ENCODE data around the gene AHNAK. TPM values are rescaled to one million over a fixed set of nuclear protein-coding genes. Genes with fewer than 3 reads are reported as not detected.

Gene AHNAK
- total RNA-seq, 2 donors from 2014 or later, result 80.3 to 131 TPM

DNA sequence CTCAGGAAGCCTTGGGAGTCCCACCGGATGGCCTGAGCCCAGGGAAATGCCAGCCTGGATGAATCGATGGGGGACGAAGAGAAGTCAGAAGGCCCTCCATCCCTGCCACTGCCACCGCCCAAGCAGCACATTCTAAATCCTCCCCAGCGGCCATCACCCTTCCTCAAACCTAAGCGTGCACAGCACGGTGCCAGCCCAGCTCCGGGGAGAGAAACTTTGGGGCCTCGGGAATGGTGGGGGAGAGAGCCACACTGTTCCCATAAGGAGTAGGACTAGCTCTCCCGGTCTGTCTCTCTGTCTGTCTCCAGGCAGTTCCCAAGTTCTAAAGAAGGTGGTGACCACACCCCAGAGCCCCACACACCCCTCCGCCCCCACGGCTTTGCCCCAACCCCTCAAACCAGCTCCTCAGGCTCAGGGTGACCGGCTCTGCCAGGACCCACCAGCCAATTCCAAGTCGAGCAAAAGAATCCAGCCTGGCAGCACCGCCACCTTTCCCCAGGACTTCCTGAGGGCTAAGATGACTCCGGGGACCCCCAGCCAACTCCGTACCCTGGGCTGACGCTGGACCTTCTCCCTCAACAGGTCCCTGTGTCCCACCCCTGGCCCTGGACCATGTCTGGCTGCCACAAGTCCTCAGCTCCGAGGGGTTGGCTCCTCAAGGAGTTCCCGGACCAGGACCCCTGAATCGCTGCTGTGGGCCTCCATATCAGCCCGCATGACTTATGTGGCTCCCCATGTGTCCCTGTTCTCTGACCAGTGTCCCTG lies 2.7 kb downstream of the AHNAK start:
- Mint-ChIP-seq H3K27me3 (ENCODE audit: low read depth) (peaks cover 9% of the 10 kb centered on the region), H3K9me3 (no peaks in the 10 kb centered on the region), H3K4me3 (peak overlapping the region; percentile 81 to 96), H3K4me1 (ENCODE audit: low read depth) (peaks cover 85% of the 10 kb centered on the region), H3K27ac (peak overlapping the region; percentile 51), H3K36me3 (ENCODE audit: insufficient read depth in 2 of 2) (peaks cover 1 to 3% of the 10 kb centered on the region in 2 donors)
- DNase-seq (no peak), ATAC-seq (replicated peaks in 1 of 2) (no peak)

GRCh38 chr11:62542750-62543567 lies 3.6 kb downstream of the AHNAK start:
- peaks cover 1 to 3% of the 10 kb centered on the region in 2 donors for H3K36me3 Mint-ChIP-seq (ENCODE audit: insufficient read depth in 2 of 2)
- peak; percentile 66 to 72 for ATAC-seq (replicated peaks in 1 of 2)
- peak overlapping the region; percentile 81 to 96 for H3K4me3 Mint-ChIP-seq
- peaks cover 79% of the 10 kb centered on the region for H3K4me1 Mint-ChIP-seq (ENCODE audit: low read depth)
- peaks cover 9% of the 10 kb centered on the region for H3K27me3 Mint-ChIP-seq (ENCODE audit: low read depth)
- H3K9me3 Mint-ChIP-seq, result no peaks in the 10 kb centered on the region
- H3K27ac Mint-ChIP-seq, result peak overlapping the region; percentile 75
- peak; percentile 81 to 86 for DNase-seq

GRCh38 chr11:62542111-62542745 lies 4.4 kb downstream of the AHNAK start:
- Mint-ChIP-seq H3K27me3 (ENCODE audit: low read depth) (peaks cover 2% of the 10 kb centered on the region), H3K4me3 (peak overlapping the region; percentile 81 to 96), H3K4me1 (ENCODE audit: low read depth) (peaks cover 72% of the 10 kb centered on the region), H3K27ac (peak overlapping the region; percentile 54), H3K36me3 (ENCODE audit: insufficient read depth in 2 of 2) (peaks cover 1 to 3% of the 10 kb centered on the region in 2 donors), H3K9me3 (no peaks in the 10 kb centered on the region)
- no peak for DNase-seq
- ATAC-seq (replicated peaks in 1 of 2), result no peak

DNA sequence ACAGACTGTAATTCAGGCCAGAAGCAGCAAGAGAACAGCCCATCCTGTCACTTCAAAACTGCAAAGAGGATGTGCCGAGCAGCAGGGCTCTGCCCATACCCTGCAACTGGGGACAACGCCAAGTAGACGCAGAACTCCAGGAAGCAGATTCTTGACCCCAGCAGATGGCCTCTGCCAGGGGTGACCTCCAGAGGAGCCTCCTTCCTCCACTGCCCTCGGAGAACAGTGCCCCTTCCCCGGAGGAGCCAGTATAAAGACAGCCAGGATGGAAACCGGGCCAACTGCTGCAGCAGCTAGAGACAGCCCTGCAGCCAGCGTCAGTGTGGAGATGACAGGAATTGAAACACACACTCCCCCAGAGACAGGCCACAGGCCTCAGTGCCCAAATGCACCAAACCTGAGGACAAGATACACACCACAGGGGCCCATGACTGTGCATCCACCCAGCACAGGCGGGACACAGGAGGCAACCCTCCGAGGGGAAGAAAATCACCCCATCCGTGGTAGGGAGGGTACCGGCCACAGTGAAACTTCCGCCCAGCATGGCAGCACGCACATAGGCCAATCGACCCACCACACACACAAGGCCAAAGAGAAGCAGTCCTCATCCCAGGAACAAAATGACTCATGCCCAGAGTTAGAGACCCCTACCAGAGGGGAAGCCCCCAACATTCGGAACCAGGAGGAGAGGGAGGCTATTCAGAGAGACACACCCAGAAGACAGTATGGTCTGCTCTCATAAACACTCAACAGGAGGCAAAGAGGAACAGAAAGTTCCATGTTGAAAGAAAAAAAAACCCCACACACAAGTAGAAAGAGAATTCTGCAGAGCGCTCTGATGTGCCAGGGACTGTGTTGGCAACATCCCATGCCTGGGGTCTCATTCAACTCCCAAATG lies 5.6 kb downstream of the AHNAK start:
- Mint-ChIP-seq H3K4me3 (peak overlapping the region; percentile 81 to 96), H3K9me3 (no peaks in the 10 kb centered on the region), H3K4me1 (ENCODE audit: low read depth) (peaks cover 68% of the 10 kb centered on the region), H3K27me3 (ENCODE audit: low read depth) (no peaks in the 10 kb centered on the region), H3K27ac (peak overlapping the region; percentile 43), H3K36me3 (ENCODE audit: insufficient read depth in 2 of 2) (peaks cover 1 to 3% of the 10 kb centered on the region in 2 donors)
- peak; percentile 31 to 57 for ATAC-seq (replicated peaks in 1 of 2)
- DNase-seq, result peak; percentile 53 to 69

DNA sequence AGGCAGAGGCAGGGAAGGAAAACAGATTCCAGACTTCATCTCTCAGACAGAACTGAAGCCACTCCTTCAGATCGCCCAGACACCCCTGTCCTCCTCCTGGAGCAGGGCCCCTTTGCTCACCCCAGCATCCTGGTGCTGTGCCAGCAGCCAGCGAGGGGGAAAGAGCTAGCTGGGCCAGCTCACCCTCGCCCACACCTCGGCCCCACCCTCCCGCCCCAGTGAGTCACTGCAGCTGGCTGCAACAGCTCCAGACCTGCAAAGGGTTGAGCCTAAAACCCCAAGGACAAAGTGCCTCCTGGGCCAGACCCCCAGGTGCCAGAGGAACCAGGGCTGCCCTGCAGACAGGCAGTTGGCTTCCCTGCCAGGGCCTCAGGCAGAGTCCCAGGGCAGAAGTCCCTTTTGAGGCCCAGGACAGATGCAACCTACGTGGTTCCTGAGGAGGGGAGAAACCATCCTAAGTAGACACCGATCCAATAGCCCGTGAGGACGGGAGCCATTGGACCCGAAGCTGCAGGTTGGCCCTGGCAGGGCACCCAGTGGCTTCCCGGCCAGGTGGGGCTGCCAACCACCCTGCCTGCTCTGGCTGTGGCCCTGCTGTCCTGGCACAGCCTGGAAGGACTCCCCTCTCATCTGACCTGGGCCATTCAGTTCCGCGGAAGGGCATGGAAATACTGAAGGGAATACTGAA lies 7.2 kb downstream of the AHNAK start:
- Mint-ChIP-seq H3K27ac (no peak overlapping the region), H3K36me3 (ENCODE audit: insufficient read depth in 2 of 2) (peaks cover 3 to 5% of the 10 kb centered on the region in 2 donors), H3K9me3 (no peaks in the 10 kb centered on the region), H3K4me3 (peak overlapping the region; percentile 67 to 76), H3K27me3 (ENCODE audit: low read depth) (no peaks in the 10 kb centered on the region), H3K4me1 (ENCODE audit: low read depth) (peaks cover 56% of the 10 kb centered on the region)
- DNase-seq (peak; percentile 68 to 76), ATAC-seq (replicated peaks in 1 of 2) (peak; percentile 48 to 54)

GRCh38 chr11:62538470-62539237 lies 8.0 kb downstream of the AHNAK start:
- DNase-seq (no peak), ATAC-seq (replicated peaks in 1 of 2) (no peak)
- peak overlapping the region; percentile 50 for H3K27ac Mint-ChIP-seq
- H3K27me3 Mint-ChIP-seq (ENCODE audit: low read depth), result no peaks in the 10 kb centered on the region
- peaks cover 48% of the 10 kb centered on the region for H3K4me1 Mint-ChIP-seq (ENCODE audit: low read depth)
- H3K4me3 Mint-ChIP-seq, result peak overlapping the region; percentile 67 to 76
- peaks cover 4 to 5% of the 10 kb centered on the region in 2 donors for H3K36me3 Mint-ChIP-seq (ENCODE audit: insufficient read depth in 2 of 2)
- H3K9me3 Mint-ChIP-seq, result no peaks in the 10 kb centered on the region

DNA sequence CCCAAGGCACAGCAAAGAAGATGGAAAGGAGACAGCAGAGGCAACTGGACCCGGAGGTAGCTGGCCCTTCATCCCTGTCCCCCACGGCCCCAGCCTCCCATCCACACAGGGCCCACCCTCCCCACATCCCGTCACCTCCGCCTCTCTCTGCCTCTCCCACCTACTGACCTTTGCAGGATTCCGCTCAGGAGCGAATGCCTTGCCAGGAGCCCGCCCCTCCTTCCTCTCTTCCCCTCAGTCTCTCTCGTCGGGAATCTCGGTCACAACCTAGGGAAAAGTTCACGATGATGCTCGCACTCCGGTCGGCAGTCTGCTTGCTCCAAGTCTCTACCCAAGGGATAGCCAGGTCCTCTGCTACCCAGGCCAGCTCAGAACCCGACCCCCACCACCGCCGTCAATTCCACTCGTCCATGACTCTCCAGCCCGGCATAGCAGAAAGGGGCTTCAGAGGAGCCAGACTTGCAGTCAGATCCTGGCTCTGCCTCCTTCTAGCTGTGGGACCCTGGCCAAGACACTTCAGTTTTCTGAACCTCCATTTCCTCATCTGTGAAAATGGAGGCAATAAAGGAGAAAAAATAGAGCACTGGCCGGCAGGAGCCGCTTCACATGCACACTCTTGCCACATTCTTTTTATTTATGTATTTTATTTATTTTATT lies 10.2 kb downstream of the AHNAK start:
- Mint-ChIP-seq H3K27me3 (ENCODE audit: low read depth) (no peaks in the 10 kb centered on the region), H3K36me3 (ENCODE audit: insufficient read depth in 2 of 2) (peaks cover 5 to 7% of the 10 kb centered on the region in 2 donors), H3K4me3 (no peak overlapping the region), H3K9me3 (no peaks in the 10 kb centered on the region), H3K4me1 (ENCODE audit: low read depth) (peaks cover 26% of the 10 kb centered on the region), H3K27ac (no peak overlapping the region)
- no peak for DNase-seq
- no peak for ATAC-seq (replicated peaks in 1 of 2)

GRCh38 chr11:62535802-62536201 lies 10.8 kb downstream of the AHNAK start:
- Mint-ChIP-seq H3K27me3 (ENCODE audit: low read depth) (no peaks in the 10 kb centered on the region), H3K27ac (no peak overlapping the region), H3K36me3 (ENCODE audit: insufficient read depth in 2 of 2) (peaks cover 5 to 7% of the 10 kb centered on the region in 2 donors), H3K9me3 (no peaks in the 10 kb centered on the region), H3K4me3 (no peak overlapping the region), H3K4me1 (ENCODE audit: low read depth) (peaks cover 20% of the 10 kb centered on the region)
- DNase-seq (no peak), ATAC-seq (replicated peaks in 1 of 2) (no peak)

DNA sequence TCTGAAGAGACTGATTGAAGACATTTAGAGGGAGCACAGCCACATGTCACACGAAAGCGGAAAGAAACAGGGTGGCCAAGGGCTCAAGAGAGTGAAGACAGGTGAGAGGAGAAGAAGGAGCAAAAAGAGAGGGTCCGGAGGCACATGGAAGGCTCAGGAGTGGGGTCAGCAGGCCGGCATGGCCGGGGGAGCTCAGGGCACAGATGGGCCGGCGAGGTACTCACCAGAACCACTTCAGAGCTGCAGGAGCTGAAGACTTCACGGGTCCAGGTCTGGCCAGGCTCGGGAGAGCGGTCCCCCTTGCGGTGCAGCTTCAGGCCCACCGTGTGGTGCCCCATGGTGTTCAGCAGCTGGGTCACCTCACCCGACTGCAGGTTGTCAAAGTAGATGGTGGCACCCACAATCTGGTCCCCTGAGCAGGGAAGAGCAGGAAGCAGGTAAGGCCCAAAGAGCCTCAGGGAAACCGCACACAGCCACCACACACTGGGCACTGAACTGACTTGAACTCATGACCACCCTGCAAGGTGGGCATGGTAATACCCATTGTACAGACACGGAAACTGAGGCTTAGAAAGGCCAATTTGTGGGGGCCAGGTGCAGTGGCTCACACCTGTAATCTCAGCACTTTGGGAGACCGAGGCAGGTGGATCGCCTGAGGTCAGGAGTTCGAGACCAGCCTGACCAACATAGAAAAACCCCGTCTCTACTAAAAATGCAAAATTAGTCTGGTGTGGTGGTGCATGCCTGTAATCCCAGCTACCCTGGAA lies 11.6 kb downstream of the AHNAK start:
- H3K27me3 Mint-ChIP-seq (ENCODE audit: low read depth), result no peaks in the 10 kb centered on the region
- ATAC-seq (replicated peaks in 1 of 2) (no peak), DNase-seq (no peak)
- no peak overlapping the region for H3K4me3 Mint-ChIP-seq
- peaks cover 14% of the 10 kb centered on the region for H3K4me1 Mint-ChIP-seq (ENCODE audit: low read depth)
- peaks cover 5 to 7% of the 10 kb centered on the region in 2 donors for H3K36me3 Mint-ChIP-seq (ENCODE audit: insufficient read depth in 2 of 2)
- no peaks in the 10 kb centered on the region for H3K9me3 Mint-ChIP-seq
- peak overlapping the region; percentile 25 for H3K27ac Mint-ChIP-seq

DNA sequence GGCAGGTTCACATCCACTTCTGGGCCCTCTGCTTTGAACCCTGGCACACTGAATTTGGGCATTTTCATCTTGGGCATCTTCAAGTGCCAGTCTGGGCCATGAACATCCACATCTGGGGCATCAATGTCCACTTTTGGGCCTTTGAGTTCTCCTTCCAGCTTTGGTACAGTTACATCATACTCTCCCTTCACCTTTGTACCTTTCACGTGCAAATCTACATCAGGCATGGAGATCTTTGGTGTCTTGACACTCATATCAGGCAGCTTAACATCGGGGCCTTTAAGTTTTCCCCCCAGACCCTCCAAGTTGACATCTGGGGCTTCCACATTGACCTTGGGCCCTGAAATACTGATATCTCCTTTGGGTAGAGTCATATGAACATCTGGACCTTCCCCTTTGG lies 14.5 kb downstream of the AHNAK start:
- Mint-ChIP-seq H3K4me3 (no peak overlapping the region), H3K9me3 (no peaks in the 10 kb centered on the region), H3K27ac (peak overlapping the region; percentile 24), H3K27me3 (ENCODE audit: low read depth) (no peaks in the 10 kb centered on the region), H3K36me3 (ENCODE audit: insufficient read depth in 2 of 2) (peaks cover 5 to 7% of the 10 kb centered on the region in 2 donors), H3K4me1 (ENCODE audit: low read depth) (no peaks in the 10 kb centered on the region)
- no peak for DNase-seq
- ATAC-seq (replicated peaks in 1 of 2), result no peak
